Small intestine (tissue), 16 donors: ENCODE results near the gene CNPY2. TPM values are rescaled to one million over a fixed set of nuclear protein-coding genes. Genes with fewer than 3 reads are reported as not detected.
A peak's percentile ranks its signal among the peaks of the same experiment; 100 is the strongest.

Experiments used
- DNase-seq, 2 donors: peaks; one replicate each; pipeline versions ENCODE4 v3.0.0 to v3.0.0-alpha.2; 2013
- FAIRE-seq: peaks from 2 replicates; lab custom pipeline; 2012; peaks lifted over from hg19 to GRCh38; lab: Jason Lieb, UNC
- H3K27ac ChIP-seq, 3 donors: one replicate each; pipeline ENCODE4 v1.5.1; 2013; ENCODE audit warnings: low read length in 2 of 3, mild to moderate bottlenecking in 2 of 3, control low read depth in 1 of 3, inconsistent platforms in 1 of 3, low read depth in 1 of 3, moderate library complexity in 1 of 3
- H3K27me3 ChIP-seq, 3 donors: one replicate each; pipeline ENCODE4 v1.6.1; 2013; ENCODE audit warnings: low read length in 3 of 3, inconsistent platforms in 1 of 3; ENCODE audit not compliant: control insufficient read depth in 3 of 3, insufficient read depth in 3 of 3
- H3K36me3 ChIP-seq, 3 donors: one replicate each; pipeline ENCODE4 v1.6.1; 2013; ENCODE audit warnings: low read length in 3 of 3, inconsistent platforms in 1 of 3, low read depth in 1 of 3, mild to moderate bottlenecking in 1 of 3, moderate library complexity in 1 of 3; ENCODE audit not compliant: control insufficient read depth in 3 of 3, insufficient read depth in 2 of 3
- H3K4me1 ChIP-seq, 3 donors: one replicate each; pipeline ENCODE4 v1.6.1; 2013; ENCODE audit warnings: low read length in 2 of 3, inconsistent platforms in 1 of 3, low read depth in 1 of 3, mild to moderate bottlenecking in 1 of 3, moderate library complexity in 1 of 3; ENCODE audit not compliant: control insufficient read depth in 3 of 3, insufficient read depth in 2 of 3
- H3K4me3 ChIP-seq, 3 donors: one replicate each; pipeline ENCODE4 v1.5.1; 2013; ENCODE audit warnings: low read length in 3 of 3, control low read depth in 1 of 3, inconsistent platforms in 1 of 3, low read depth in 1 of 3, mild to moderate bottlenecking in 1 of 3, moderate library complexity in 1 of 3
- H3K9me3 ChIP-seq, 2 donors: one replicate each; pipeline ENCODE4 v1.6.1; 2013; ENCODE audit warnings: low read depth in 1 of 2, low read length in 1 of 2; ENCODE audit not compliant: control insufficient read depth in 2 of 2, insufficient read depth in 1 of 2
- WGBS, 3 donors: extraction: QIAGEN DNeasy Blood & Tissue Kit; methylation state at CpG; one replicate each; pipeline ENCODE4 v1.1.7; 2013; 5-methylcytosine and 5-hydroxymethylcytosine counted together
- long read RNA-seq, 10 donors: transcript quantifications; one replicate each; lab custom pipeline, GENCODE V29; 2026
- polyA plus RNA-seq, 4 donors: library from polyadenylated mRNA; stranded (reverse) in 3 of 4; unstranded in 1 of 4; fragments of 200-250 nt in 3 of 4; fragments of 120-200 nt in 1 of 4; gene quantifications; one replicate each; pipeline versions ENCODE4 v1.2.1 to v1.2.3, GENCODE V29; 2013
- donor health status: healthy with polysubstance abuse.
- donor health status: control.
- donor health status: control.
- donor health status: Bipolar disorder and iron deficiency.
- donor health status: healthy.

Gene CNPY2
- polyA plus RNA-seq, result 100 to 1,000 TPM in 3 of 4 donors, 10 to 100 TPM in 1; 80.0 to 195 (median 134) TPM
- long read RNA-seq, donor 1, transcript CNPY2-201 (6 exons, 1,214 nt), result major isoform, 155 of 262 reads
- long read RNA-seq, donor 1, transcript CNPY2-204 (3 exons, 984 nt), result minor isoform, 28 of 262 reads
- long read RNA-seq, donor 1, transcript CNPY2-206 (3 exons, 817 nt), result minor isoform, 30 of 262 reads
- long read RNA-seq, donor 1, partial matches to known transcripts, result 48 of 262 reads
- long read RNA-seq, donor 1, other reads (novel, unspliced or antisense), result 0 of 262 reads
- long read RNA-seq, donor 2, transcript CNPY2-201 (6 exons, 1,214 nt), result major isoform, 51 of 71 reads
- long read RNA-seq, donor 2, transcript CNPY2-204 (3 exons, 984 nt), result minor isoform, 8 of 71 reads
- long read RNA-seq, donor 2, partial matches to known transcripts, result 6 of 71 reads
- long read RNA-seq, donor 2, other reads (novel, unspliced or antisense), result 0 of 71 reads
- long read RNA-seq, donor 3, transcript CNPY2-206 (3 exons, 817 nt), result minor isoform, 18 of 102 reads
- long read RNA-seq, donor 3, transcript CNPY2-204 (3 exons, 984 nt), result minor isoform, 6 of 102 reads
- long read RNA-seq, donor 3, transcript CNPY2-201 (6 exons, 1,214 nt), result major isoform, 62 of 102 reads
- long read RNA-seq, donor 3, partial matches to known transcripts, result 13 of 102 reads
- long read RNA-seq, donor 3, other reads (novel, unspliced or antisense), result 0 of 102 reads
- long read RNA-seq, donor 4, partial matches to known transcripts, result 0 of 3 reads
- long read RNA-seq, donor 4, other reads (novel, unspliced or antisense), result 0 of 3 reads
- long read RNA-seq, donor 5, transcript CNPY2-206 (3 exons, 817 nt), result minor isoform, 7 of 39 reads
- long read RNA-seq, donor 5, transcript CNPY2-201 (6 exons, 1,214 nt), result major isoform, 18 of 39 reads
- long read RNA-seq, donor 5, transcript CNPY2-204 (3 exons, 984 nt), result minor isoform, 6 of 39 reads
- long read RNA-seq, donor 5, partial matches to known transcripts, result 8 of 39 reads
- long read RNA-seq, donor 5, other reads (novel, unspliced or antisense), result 0 of 39 reads
- long read RNA-seq, donor 6, transcript CNPY2-201 (6 exons, 1,214 nt), result major isoform, 67 of 107 reads
- long read RNA-seq, donor 6, transcript CNPY2-206 (3 exons, 817 nt), result minor isoform, 13 of 107 reads
- long read RNA-seq, donor 6, partial matches to known transcripts, result 21 of 107 reads
- long read RNA-seq, donor 6, other reads (novel, unspliced or antisense), result 0 of 107 reads
- long read RNA-seq, donor 7, result 0 reads
- long read RNA-seq, donor 8, partial matches to known transcripts, result 0 of 6 reads
- long read RNA-seq, donor 8, other reads (novel, unspliced or antisense), result 0 of 6 reads
- long read RNA-seq, donor 9, transcript CNPY2-201 (6 exons, 1,214 nt), result major isoform, 13 of 21 reads
- long read RNA-seq, donor 9, partial matches to known transcripts, result 0 of 21 reads
- long read RNA-seq, donor 9, other reads (novel, unspliced or antisense), result 0 of 21 reads
- long read RNA-seq, donor 10, transcript CNPY2-201 (6 exons, 1,214 nt), result major isoform, 59 of 107 reads
- long read RNA-seq, donor 10, transcript CNPY2-204 (3 exons, 984 nt), result minor isoform, 19 of 107 reads
- long read RNA-seq, donor 10, transcript CNPY2-206 (3 exons, 817 nt), result minor isoform, 13 of 107 reads
- long read RNA-seq, donor 10, partial matches to known transcripts, result 12 of 107 reads
- long read RNA-seq, donor 10, other reads (novel, unspliced or antisense), result 0 of 107 reads

DNA sequence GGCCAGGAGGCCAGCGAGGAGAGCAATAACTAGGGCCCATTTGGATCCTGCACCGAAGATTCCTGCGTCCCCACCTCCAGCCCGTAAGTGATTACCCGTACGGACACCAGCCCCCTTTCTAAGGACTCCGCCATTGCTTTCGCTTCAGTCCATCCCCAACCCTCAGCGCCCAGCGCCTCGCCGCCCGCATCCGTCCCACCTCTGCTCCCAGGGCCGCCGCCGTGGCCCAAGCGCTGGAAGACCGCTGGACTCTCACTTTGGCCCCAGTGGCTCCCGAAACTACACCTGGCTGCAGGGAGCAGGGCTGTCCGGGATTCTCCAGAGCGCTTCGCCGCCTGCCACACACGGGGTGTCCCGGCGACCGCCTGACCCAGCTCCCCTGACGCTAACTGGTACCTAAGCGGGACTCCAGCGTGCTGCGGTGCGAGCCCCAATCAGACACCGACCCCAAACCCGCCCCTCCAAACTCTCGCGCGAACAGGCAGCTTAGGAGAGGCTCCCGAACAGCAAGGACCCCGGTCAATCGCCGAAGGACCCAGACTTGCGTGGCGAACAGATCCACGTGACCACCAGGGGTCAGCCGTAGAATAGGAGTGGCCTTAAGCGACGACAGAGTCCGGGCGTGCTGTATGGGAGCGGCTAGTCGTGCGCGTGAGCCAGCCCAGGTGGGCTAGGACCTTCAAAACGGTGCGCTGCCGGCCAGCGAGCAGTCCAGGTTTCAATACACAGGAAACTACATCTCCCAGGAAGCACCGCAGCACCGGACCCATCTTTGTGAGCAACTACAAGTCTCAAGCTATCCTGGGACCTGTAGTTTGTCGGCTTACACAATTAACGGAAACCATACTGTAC is at the start of gene CNPY2:
TSS of gene CNPY2 (minus strand) at position 367 of the 852 bp plus-strand sequence. CDS start 771 bp downstream, outside the sequence.
- DNase-seq, result peak; percentile 96 to 98
- 0% methylated on average over 59 to 62 of the region's 62 CpGs for WGBS, 3 donors
- Histone ChIP-seq H3K27me3 (no peaks in the 10 kb centered on the region), H3K9me3 (no peaks in the 10 kb centered on the region), H3K4me3 (peak within 1 kb of the TSS; percentile 71 to 96 (median 86)), H3K36me3 (peaks cover 2 to 50% (median 7%) of the 10 kb centered on the region in 3 donors), H3K27ac (peak within 1 kb of the TSS; percentile 87 to 93 (median 92)), H3K4me1 (peaks cover 0 to 11% (median 0%) of the 10 kb centered on the region in 3 donors)
- no peak for FAIRE-seq

DNA sequence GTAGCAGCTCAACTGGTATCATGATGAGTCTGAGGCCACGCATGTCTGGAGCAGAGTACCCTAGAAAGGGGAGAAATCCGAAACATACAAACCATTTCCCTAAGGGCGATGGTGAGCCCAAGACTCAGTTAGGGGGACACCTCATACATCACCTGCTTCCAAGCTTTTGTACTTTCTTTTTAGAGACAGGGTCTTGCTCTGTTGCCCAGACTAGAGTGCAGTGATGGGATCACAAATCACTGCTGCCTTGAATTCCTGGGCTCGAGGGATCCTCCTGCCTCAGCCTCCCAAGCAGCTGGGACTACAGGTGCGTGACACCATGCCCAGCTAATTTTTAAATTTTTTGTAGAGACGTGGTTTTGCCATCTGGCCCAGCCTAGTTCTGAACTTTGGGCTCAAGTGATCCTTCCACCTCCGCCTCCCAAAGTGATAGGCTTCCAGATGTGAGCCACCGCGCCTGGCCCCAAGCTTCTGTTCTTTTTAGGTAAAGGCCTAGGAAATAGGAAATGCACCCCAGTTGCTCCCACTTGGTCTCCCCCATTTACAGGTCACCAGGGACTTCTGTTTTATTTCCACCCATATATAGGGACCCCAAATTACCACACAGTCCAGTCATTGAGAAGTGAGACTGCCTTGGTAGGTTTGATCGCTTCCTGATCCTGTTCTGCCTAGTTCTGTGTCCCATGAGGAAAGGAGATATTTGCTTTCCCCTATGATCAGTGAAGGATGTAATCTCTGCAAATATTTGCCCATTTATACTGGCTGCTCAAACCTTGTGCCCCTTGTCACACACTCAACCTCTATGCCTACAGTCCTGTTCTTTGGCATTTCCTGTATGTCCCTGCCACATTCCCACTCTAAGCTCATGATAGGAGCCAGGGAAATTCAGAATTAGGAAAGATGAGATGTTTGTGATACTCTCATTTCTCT is 46.6 kb upstream of the CNPY2 start, which contains the start of gene APOF:
TSS of gene APOF (minus strand) at position 728 of the 930 bp plus-strand sequence. CDS start at position 616, 112 bp downstream.
- WGBS, 3 donors, result 89 to 94% (median 92%) methylated on average over 10 of the region's 10 CpGs
- no peaks in the 10 kb centered on the region for H3K27me3 ChIP-seq
- H3K4me1 ChIP-seq, result no peaks in the 10 kb centered on the region
- no peaks in the 10 kb centered on the region for H3K9me3 ChIP-seq
- FAIRE-seq (no peak), DNase-seq (no peak)
- peaks cover 0 to 4% (median 0%) of the 10 kb centered on the region in 3 donors for H3K36me3 ChIP-seq
- H3K27ac ChIP-seq, result no peak within 1 kb of the TSS
- H3K4me3 ChIP-seq, result no peak within 1 kb of the TSS

DNA sequence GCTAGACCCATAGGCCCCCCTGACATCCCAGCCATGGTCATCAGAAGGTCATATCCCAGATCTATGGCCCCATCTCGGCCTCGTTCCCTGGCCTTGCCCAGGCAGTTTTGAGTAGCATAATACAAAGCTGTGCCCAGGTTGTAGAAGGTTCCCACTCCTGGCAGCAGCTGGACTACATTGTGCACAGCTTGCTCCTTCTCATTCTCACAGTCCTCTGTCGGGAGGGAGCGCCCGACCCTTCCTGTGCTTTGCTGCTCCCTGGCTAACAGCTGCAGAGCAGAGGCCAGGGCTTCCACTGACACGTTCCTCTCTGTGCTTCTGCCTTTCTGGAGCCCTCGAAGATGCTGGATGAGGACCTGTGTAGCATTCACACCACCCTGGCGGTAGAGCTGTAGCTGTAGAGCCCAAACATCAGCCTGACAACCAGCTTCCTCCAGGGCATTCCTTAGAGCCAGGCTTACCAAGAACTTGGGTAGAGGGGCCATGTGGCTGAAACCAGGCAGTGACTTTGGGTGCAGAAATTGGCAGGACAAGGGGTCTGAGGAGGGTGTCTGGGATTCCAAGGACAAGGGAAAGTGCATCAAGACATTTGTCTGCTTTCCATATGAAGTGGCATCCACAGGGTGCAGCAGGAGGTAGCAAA is 45.8 kb upstream of the CNPY2 start:
- Histone ChIP-seq H3K4me3 (no peak overlapping the region), H3K9me3 (no peaks in the 10 kb centered on the region), H3K36me3 (peaks cover 0 to 6% (median 0%) of the 10 kb centered on the region in 3 donors), H3K27ac (no peak overlapping the region), H3K27me3 (no peaks in the 10 kb centered on the region), H3K4me1 (no peaks in the 10 kb centered on the region)
- WGBS, 3 donors, result 83 to 86% (median 83%) methylated on average over 8 of the region's 8 CpGs
- no peak for DNase-seq
- no peak for FAIRE-seq

- Histone ChIP-seq H3K9me3 (no peaks in the 10 kb centered on the region), H3K27me3 (no peaks in the 10 kb centered on the region), H3K4me3 (peak within 1 kb of the TSS; percentile 80 to 87 (median 86)), H3K4me1 (no peaks in the 10 kb centered on the region), H3K27ac (peak within 1 kb of the TSS; percentile 73 to 93 (median 91)), H3K36me3 (peaks cover 4 to 18% (median 9%) of the 10 kb centered on the region in 3 donors)
- FAIRE-seq (peak; percentile 96), DNase-seq (peak; percentile 100)
- 0 to 1% (median 1%) methylated on average over 51 to 54 of the region's 54 CpGs for WGBS, 3 donors
Measured at GRCh38 chr12:56359851-56360767, 44.3 kb upstream of the CNPY2 start, which contains the start of gene STAT2. STAT2 (minus strand) TSS chr12:56360107; CDS start chr12:56356571, 3,536 bp downstream.

- no peaks in the 10 kb centered on the region for H3K4me1 ChIP-seq
- H3K36me3 ChIP-seq, result peaks cover 11 to 29% (median 20%) of the 10 kb centered on the region in 3 donors
- DNase-seq (peak in 1 of 2 donors; percentile 24), FAIRE-seq (no peak)
- H3K27me3 ChIP-seq, result no peaks in the 10 kb centered on the region
- H3K9me3 ChIP-seq, result no peaks in the 10 kb centered on the region
- 0 to 19% (median 2%) methylated on average over 1 of the region's 1 CpG for WGBS, 3 donors
- peak overlapping the region in 2 of 3 donors; percentile 80 to 87 for H3K4me3 ChIP-seq
- H3K27ac ChIP-seq, result peak overlapping the region in 2 of 3 donors; percentile 74 to 91
Measured at GRCh38 chr12:56358836-56359532, 43.2 kb upstream of the CNPY2 start.
